Fibroblast of lung (primary cell): ENCODE data around the gene ACVR1C.

Experiments
- CTCF ChIP-seq, 2 donors: IDR thresholded peaks in 1 of 2; conservative IDR thresholded peaks in 1 of 2; 1 replicate in 1 of 2; 2 replicates in 1 of 2; pipeline ENCODE4 v1.5.1; 2011 to 2012; ENCODE audit warnings: low read length in 2 of 2, control low read depth in 1 of 2, inconsistent platforms in 1 of 2, low read depth in 1 of 2, mild to moderate bottlenecking in 1 of 2
- EZH2 ChIP-seq: IDR thresholded peaks from 2 replicates; pipeline ENCODE4 v1.5.1; 2012; ENCODE audit warnings: low read length, control low read depth, mild to moderate bottlenecking; ENCODE audit errors: missing control alignments

GRCh38 chr2:157657858-157658257, 29.2 kb upstream of the ACVR1C start:
- TF ChIP-seq CTCF (conservative IDR thresholded peaks at IDR 0.05 in 1 of 2, IDR thresholded peaks at IDR 0.05 in 1 of 2; ENCODE audit: low read depth in 1 of 2, low read length in 2 of 2) = no peak
- TF ChIP-seq EZH2 = no peak
